Measurements from ENCODE around the gene CACNG8.

GRCh38 chr19:53998223-53998622 lies 35.5 kb downstream of the CACNG8 start:
- TF ChIP-seq CTCF (conservative IDR thresholded peaks at IDR 0.05; ENCODE audit: low read length) (no peak), EZH2phosphoT487 (IDR thresholded peaks at IDR 0.05; ENCODE audit: borderline replicate concordance) (no peak)

Data from Loucy (cell line).